Lower leg skin (tissue), 4 donors: Measurements from ENCODE around the gene ADAT1. TPM values are rescaled to one million over a fixed set of nuclear protein-coding genes. Genes with fewer than 3 reads are reported as not detected.

Experiments
- DNase-seq, 2 donors: peaks; one replicate each; pipeline ENCODE4 v3.0.0-alpha.2; 2019; ENCODE audit warnings: low spot score in 2 of 2
- H3K4me3 ChIP-seq: fragments of 200-600 bp; sonication (generic); 2 replicates; pipeline ENCODE4 v1.5.1; 2017; ENCODE audit warnings: mild to moderate bottlenecking, low read depth; ENCODE audit not compliant: poor library complexity, severe bottlenecking
- POLR2A ChIP-seq, 2 donors: fragments of 450-650 bp; IDR thresholded peaks; one replicate each; pipeline ENCODE4 v1.6.1; 2016 to 2017; ENCODE audit warnings: antibody characterized with exemption in 2 of 2, mild to moderate bottlenecking in 1 of 2, moderate library complexity in 1 of 2
- WGBS, 2 donors: methylation state at CpG; one replicate each; pipeline ENCODE4 v1.1.5; 2018; 5-methylcytosine and 5-hydroxymethylcytosine counted together
- intact Hi-C: fragments of 100-400 bp; cut with DNase I; formaldehyde crosslinking; loops from one replicate; pipeline ENCODE4 v1.15.0; 2023; ENCODE audit warnings: low total_unique reads
- total RNA-seq, 4 donors: library from RNA; depleted of rRNA; stranded (reverse); fragments of >200 nt; gene quantifications; one replicate each; pipeline ENCODE4 v1.1.0, GENCODE V29; 2016
- TF ChIP-seq, protein P1 (sequence below), 3 donors: fragments of 450-650 bp; IDR thresholded peaks; one replicate each; pipeline ENCODE4 v1.5.1; 2016; ENCODE audit warnings: antibody characterized with exemption in 3 of 3, mild to moderate bottlenecking in 3 of 3, moderate library complexity in 2 of 3

The ADAT1 gene
- total RNA-seq, 4 donors from 2014 or later: 36.5 to 48.9 (median 42.1) TPM

DNA sequence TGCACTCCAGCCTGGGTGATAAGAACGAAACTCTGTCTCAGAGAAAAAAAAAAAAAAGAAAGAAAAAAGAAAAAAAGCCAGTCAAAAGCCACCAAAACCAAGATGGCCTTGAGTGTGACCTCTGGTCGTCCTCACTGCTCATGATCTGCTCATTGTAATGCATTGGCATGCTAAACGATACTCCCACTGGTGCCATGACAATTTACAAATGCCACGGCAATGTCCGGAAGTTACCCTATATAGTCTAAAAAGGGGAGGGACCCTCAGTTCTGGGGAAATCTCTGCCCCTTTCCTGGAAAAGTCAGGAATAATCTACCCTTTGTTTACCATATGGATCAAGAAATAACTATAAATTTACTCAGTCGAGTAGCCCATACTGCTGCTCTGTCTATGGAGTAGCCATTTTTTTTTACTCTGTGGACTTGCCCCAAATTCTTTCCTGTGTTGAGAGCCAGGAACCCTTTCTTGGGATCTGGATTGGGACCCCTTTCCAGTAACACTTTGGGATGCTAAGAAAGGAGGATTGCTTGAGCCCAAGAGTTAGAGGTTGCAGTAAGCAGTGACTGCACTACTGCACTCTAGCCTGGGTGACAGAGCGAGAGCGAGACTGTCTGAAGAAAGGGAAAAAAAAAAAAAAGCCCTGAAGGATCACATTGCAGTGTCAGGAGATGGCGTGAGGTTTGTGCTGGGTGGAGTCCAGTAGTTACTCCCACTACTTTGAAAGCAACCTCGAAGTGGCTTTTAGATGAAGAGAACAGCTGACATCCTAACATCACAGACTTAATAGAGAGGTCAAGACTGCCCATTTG lies 63.3 kb downstream of the ADAT1 start:
- no peak overlapping the region for H3K4me3 ChIP-seq
- 46 to 52% methylated on average over 10 of the region's 10 CpGs for WGBS, 2 donors
- intact Hi-C loops: no loop called here
- DNase-seq: no peak
- TF ChIP-seq POLR2A (IDR thresholded peaks at IDR 0.05): no peak
- TF ChIP-seq, protein P1, sequence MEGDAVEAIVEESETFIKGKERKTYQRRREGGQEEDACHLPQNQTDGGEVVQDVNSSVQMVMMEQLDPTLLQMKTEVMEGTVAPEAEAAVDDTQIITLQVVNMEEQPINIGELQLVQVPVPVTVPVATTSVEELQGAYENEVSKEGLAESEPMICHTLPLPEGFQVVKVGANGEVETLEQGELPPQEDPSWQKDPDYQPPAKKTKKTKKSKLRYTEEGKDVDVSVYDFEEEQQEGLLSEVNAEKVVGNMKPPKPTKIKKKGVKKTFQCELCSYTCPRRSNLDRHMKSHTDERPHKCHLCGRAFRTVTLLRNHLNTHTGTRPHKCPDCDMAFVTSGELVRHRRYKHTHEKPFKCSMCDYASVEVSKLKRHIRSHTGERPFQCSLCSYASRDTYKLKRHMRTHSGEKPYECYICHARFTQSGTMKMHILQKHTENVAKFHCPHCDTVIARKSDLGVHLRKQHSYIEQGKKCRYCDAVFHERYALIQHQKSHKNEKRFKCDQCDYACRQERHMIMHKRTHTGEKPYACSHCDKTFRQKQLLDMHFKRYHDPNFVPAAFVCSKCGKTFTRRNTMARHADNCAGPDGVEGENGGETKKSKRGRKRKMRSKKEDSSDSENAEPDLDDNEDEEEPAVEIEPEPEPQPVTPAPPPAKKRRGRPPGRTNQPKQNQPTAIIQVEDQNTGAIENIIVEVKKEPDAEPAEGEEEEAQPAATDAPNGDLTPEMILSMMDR (IDR thresholded peaks at IDR 0.05): no peak

DNA sequence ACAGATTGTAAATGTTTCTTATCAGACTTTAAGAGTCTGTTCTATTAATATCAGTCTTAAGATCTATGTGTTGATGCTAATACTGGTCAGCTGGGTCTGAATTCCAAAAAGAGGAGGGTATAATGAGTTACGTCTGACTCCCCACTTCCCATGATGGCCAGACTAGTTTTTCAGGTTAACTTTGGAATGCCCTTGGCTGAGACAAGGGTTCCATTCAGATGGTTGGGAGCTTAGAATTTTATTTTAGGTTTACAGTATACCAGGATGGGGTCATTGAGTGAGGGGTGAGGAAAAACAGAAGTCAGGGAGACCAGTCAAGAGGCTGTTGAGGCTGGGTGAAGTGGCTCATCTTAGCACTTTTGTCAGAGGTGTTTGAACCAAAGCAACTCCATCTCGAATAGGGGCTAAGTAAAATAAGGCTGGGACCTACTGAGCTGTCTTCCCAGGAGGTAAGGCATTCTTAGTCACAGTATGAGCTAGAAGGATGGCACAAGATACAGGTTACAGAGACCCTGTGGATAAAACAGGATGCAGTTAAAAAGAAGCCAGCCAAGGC lies 64.2 kb downstream of the ADAT1 start:
- no peak overlapping the region for H3K4me3 ChIP-seq
- TF ChIP-seq, protein P1 (IDR thresholded peaks at IDR 0.05): no peak
- TF ChIP-seq POLR2A (IDR thresholded peaks at IDR 0.05): no peak
- no peak for DNase-seq
- intact Hi-C loops: no loop called here
- 66 to 70% methylated on average over 2 of the region's 2 CpGs for WGBS, 2 donors

DNA sequence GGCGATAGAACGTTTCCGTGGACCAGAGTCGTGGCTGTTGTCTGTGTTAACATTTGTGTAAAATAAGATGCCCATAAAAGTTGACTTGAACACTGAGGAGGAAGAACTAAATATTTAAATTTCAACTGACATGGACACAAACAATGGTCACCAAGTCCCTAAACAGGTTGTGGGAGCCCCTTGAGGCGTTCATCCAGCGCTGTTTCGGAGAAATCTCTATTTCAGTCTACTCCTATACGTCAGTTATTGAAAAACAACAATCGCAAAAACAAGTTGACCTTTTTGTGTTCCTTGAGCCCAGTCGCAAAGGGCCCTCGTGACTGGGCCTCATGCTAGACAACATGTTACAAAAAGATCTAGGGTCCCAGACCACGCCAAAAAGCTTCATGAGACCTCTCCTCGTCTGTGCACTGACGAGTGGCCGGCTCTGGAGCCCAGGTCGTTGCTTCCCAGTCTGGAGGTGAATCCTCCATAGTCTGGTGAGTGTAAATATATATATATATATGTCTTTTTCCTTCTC lies 66.6 kb downstream of the ADAT1 start:
- 53 to 54% methylated on average over 16 of the region's 16 CpGs for WGBS, 2 donors
- no peak for DNase-seq
- no peak overlapping the region for H3K4me3 ChIP-seq
- intact Hi-C loops: no loop called here
- no peak for TF ChIP-seq POLR2A (IDR thresholded peaks at IDR 0.05)
- TF ChIP-seq, protein P1 (IDR thresholded peaks at IDR 0.05): no peak

DNA sequence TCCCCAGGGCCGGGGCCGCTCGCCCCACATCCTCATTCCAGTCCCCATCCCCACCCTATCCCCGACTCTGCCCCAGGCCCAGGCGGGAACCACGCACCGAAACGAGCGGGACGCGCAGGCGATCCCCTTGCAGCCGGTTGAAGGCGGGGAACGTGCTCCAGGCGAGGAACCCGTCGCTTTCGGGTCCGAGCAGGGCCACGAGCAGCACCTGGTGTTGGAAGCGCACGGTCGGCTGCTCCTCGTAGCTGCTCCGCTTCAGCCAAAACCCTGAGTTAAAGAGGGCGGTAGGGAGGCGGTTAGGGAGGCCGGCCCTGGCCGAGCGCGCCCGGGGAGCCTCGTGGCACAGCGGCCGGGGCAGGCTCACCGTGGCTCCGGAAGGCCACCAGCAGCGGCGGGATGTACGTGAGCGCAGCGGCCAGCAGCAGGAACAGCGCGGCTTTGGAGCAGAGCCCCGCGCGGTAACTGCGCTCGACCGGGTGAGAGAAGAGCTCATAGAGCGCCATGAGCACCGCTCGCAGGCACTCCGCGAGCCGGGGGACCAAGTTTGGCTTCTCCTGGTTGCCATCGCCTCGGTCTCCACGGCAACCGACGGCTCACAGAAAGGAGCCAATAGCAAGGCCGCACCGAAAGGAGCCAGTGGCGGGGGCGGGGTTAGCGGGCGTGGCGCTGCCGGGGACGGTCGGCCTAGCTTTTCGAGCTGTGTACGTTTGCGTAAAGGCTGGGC lies 67.2 kb downstream of the ADAT1 start, which contains the start of gene TMEM231:
Gene TMEM231 (minus strand): TSS at position 546 of the 724 bp plus-strand sequence. CDS start 43 bp downstream, at position 503.
- intact Hi-C loops: no loop called here
- peak within 1 kb of the TSS; percentile 80 for H3K4me3 ChIP-seq
- WGBS, 2 donors: 0 to 1% methylated on average over 46 to 75 of the region's 75 CpGs
- TF ChIP-seq, protein P1 (IDR thresholded peaks at IDR 0.05): no peak
- no peak for TF ChIP-seq POLR2A (IDR thresholded peaks at IDR 0.05)
- DNase-seq: peak; percentile 96 to 99

DNA sequence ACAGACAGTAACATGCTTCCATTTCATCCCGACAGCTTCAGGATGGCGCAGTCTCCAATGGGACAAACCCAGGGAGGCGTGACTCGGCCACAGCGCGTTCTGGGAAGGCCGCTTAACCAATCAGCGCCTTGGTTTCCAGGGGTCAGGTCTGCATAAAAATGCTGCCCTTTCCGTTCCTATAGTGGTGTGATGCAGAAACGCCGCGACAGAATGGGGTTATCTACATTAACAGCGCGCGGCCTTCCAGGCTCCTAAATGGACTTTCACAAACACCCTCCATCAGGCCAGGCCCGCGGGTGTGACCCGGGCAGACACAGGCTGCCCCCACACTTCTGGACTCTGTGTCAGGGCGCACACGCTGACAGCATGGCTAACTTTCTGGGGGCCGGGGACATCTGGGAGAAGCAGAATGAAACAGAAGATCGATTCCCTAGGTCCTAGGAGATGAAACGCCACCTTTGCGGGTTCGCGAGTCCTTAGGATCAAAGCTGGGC lies 67.8 kb downstream of the ADAT1 start:
- WGBS, 2 donors: 1 to 4% methylated on average over 19 to 26 of the region's 26 CpGs
- peak; percentile 59 to 88 for DNase-seq
- TF ChIP-seq, protein P1 (IDR thresholded peaks at IDR 0.05): no peak
- TF ChIP-seq POLR2A (IDR thresholded peaks at IDR 0.05): no peak
- intact Hi-C loops: no loop called here
- peak overlapping the region; percentile 80 for H3K4me3 ChIP-seq
